Fibroblast of the conjunctiva (primary cell): Measurements from ENCODE around the gene FLYWCH2.

Experiments used
- DNase-seq: peaks from one replicate; pipeline ENCODE4 v3.0.0-alpha.2; 2010; ENCODE audit warnings: low read depth

The FLYWCH2 gene

DNA sequence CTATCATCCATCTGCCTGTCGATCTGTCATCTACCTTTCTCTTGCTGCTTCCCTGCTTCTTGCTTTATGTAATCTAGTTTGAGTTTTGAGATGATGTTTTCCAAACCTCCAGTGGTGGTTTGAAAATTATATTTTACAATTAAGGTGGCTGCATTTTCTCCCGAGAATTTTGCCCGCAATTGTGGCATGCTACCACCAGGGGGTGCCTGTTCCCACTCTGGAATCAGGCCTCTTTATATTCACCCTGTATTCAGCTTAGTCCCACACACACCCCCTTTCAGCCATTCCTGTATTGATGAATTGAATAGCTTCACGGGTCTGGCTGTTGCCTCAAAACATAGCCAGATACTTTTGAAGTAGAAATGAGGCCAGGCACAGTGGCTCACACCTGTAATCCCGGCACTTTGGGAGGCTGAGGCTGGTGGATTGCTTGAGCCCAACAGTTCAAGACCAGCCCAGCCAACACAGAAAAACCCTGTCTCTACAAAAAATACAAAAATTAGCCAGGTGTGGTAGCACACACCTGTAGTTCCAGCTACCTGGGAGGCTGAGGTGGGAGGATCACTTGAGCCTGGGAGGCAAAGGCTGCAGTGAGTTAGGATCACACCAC, 28.2 kb upstream of the FLYWCH2 start:
- no peak for DNase-seq

DNA sequence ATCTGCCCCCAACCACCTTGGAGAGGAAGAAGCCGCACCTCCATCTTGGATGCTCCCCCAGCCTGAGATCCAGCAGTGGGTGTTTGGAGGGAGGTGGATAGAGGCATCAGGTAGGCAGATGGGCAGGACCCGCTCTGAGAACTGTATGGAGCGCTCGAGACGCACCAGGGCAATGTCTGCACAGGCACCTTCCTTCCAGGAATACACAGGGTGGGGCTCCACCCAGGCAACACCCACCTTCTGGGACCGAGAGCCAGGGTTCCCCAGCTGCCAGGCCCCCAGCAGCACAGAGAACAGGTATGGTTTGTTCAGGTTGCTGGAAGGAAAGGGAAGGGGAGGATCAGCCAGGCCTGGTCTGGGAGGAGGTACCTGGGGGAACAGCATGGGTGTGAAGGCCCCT, 27.5 kb upstream of the FLYWCH2 start:
- DNase-seq = no peak

DNA sequence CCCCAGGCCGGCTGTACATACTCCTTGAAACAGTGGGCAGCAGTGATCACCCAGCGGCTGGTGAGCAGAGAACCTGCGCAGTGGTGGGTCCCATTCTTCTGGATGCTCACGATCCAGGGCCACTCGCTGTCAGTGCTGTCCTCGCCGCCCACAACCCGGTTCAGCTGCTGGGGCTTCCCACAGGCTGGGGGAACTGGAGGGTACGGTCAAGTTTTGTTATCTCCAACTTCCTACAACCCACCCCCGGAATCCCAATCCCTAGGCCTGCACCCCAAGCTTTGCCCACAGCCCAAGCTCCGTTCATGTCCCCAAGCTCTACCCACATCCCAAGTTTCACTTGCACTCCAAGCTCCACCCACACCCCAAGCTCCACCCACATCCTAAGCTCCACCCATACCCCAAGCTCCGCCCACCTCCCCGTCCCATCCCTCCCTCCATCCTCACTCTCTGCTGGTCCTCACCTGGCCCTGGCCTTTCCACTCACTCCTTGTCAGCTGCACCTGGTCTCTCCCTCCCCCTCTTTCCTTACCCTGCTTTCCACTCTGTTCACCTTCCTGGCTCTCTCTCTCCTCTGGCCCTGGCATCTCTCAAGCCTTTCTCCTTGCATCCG, 26.8 kb upstream of the FLYWCH2 start:
- DNase-seq = no peak

DNA sequence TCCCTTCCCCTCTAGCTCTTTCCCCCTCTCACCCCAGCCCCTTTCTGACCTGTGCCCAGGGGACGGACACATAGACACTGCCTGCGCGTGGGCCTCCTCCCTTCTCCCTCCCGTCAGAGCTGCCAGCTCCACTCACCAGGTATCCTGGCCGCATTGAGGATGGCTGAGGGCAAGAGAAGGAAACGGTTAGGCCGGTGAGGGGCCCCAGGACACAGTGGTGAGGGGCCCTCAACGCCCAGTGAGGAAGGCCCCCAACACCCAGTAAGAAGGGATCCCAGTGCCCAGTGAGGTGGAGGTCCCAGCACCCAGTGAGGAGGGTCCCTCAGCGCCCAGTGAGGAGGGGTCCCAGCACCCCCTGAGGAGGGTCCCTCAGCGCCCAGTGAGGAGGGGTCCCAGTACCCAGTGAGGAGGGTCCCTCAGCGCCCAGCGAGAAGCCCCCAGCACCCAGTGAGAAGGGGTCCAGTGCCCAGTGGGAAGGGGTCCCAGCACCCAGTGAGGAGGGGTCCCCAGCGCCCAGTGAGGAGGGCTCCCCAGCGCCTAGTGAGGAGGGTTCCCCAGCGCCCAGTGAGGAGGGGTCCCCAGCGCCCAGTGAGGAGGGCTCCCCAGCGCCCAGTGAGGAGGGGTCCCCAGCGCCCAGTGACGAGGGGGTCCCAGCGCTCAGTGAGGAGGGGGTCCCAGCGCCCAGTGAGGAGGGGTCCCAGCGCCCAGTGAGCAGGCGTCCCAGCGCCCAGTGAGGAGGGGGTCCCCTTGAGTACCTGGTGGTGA, 26.1 kb upstream of the FLYWCH2 start:
- DNase-seq = no peak

DNA sequence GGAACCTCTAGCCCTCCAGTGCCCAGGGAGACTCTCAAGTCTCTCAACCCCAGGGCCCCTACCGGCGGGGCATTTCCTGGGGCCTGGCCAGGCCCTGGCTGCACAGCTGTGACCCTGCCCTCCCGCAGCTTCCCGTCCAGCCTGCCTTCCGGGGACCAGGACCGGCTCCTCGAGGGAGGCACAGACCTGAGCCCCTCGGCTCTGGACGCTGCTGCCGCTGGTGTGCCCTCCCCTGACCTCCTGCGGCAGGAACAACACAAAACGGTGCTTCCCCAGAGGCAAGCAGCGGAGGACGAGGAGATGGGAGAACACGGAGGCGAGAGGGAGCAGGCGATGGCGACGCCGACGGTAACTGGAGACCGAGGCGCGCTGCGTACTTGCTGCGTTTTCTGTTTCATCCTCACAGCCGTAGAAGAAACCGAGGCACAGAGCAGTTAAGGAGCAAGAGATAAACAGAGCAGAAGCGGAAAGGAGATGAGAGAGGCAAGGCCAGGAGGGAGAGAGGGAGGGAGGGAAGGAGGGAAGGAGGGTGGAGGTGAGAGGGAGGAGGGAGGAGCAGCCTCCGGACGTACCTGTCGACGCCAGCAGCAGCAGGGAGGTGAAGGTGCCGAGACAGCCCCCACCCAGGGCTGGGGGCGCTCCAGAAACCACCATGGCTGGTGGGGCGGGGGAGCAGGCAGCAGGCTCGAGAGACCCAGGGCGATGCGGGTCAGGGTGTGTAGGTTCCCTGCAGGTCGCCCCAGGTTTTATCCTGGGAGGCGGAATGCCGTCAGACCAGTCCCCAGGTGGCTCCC, 25.4 kb upstream of the FLYWCH2 start, which contains the start of gene PRSS22:
PRSS22 (minus strand) TSS at position 720 of the 794 bp plus-strand sequence; CDS start at position 654, 66 bp downstream.
- no peak for DNase-seq

DNA sequence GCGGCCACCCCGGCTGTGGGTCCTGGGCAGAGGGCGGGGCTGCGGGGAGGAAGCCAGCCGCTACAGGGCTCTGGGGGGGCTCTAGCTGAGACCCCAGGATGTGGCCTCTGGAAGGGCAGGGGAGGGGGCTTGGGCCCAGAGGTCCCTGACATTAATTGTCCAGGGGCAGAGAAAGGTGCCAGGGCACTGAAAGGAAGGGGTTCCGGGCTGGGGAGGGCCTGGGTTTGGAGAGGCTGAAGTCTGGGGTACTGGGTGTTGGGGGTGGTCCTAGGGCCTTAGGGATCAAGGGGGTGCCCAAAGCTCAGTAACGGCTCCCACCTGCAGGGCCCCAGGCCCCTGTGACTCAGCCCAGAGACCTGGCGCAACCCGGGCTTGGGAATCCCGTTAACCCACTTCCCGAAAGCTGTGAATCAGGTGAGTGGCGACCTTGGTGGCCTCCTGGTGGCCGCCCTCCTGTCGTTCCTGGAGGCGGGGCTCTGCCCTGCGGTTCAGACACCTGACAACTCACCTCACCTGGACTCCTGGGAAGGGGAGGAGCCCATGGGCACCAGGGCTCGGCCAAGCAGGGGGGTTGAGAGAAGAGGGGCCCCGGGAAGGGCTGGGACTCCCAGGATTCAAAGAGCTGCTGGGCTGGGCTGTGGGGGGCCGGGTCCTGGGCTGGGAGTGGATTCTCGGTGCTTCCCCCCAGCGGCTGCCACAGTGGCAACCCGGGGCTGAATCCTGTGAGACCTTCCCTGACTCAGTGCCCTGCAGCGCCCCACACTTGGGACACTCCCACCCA, 24.6 kb upstream of the FLYWCH2 start:
- no peak for DNase-seq

DNA sequence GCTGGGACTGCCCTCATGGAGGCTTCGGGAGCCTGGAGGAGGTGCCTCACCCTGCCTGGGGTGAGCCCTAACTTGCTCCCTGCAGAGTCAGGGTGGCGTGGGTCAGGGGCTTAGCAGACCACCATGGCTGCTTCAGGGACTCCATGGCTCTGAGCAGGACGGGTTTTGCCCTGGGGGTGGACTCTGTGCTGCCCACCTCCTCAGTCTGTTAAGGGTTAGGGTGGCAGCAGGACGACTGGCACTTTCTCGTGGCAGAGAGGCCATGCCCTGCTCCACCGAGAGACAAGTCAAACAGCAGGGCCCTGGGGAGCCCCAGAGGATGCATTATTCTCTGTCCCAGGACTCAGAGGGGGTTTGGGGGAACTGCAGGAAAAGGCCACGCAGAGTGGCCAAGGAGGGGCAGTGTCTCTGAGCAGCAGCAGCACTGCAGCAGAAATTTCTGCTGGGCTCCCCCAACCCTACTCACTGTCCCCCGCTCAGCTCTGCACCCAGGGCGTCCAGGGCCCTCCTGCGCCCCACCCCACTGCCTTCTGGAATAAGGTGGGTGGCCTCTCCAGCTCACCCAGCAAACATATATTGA, 23.2 kb upstream of the FLYWCH2 start:
- no peak for DNase-seq

DNA sequence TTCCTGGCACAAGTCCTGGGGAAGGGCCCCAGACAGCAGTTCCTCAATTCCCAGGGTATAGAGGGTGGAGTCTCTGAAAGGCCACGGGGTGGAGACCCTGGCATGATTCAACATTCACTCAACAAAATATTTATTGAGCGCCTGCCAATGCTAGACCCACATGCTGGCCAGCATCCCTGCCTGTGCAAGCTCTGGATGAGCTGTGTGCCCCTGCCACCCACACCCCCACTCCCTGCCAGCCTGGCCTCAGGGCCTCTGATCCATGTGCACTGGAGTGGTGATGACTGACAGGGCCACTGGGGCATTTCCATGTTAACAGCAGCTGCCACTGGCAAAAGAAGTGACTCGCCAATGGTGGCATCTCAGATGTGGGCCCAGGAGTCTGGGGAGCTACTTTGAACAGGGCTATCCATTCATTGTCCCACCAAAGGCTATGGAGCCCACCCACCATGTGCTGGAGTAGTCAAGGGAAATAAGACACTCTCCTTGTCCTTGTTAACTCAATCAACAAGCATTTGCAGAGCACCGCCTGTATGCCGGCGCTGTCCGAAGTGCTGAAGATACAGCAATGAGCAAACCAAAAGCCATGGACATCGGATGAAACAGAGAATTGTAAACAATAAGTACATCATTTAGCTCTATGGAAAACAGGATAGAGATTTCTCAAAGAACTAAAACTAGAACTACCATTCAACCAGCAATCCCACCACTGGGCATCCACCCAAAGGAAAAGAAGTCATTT, 22.0 kb upstream of the FLYWCH2 start:
- no peak for DNase-seq

DNA sequence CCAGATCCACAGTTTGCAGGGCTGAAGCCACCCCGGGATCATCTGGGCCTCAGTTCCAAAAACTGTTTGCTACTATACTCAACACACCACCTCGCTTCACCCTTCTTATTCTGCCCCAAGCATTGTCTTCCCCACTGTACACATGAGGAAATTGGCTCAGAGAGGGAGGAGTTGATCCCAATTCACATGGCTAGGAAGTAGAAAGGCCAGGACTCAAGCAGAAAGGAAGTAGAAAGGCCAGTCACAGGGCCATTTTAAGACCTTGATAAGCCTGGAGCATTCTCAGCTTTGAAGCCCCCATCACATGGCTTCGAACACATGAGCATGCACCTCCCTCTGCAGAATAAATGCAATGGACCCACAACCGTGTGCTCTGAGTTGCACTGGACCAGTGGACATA, 17.4 kb upstream of the FLYWCH2 start:
- DNase-seq = no peak

DNA sequence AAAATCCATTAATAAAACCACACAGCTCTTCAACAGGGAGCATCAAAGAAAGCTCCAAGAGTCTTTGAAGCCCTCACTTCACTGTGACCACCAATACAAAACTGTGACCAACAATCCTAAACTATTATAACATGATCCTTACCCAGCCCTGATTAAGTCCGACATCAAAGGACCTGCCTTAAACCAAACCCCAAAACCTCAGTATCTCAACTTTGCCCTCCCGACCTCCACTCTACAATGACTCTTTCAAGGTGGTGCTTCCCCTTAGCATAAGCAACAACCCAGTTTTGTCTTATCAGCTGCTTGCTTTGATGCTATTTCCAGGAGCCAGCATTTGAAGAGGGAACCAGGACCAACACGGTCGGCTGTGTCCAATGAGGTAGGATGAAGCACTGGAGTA, 16.6 kb upstream of the FLYWCH2 start:
- no peak for DNase-seq

DNA sequence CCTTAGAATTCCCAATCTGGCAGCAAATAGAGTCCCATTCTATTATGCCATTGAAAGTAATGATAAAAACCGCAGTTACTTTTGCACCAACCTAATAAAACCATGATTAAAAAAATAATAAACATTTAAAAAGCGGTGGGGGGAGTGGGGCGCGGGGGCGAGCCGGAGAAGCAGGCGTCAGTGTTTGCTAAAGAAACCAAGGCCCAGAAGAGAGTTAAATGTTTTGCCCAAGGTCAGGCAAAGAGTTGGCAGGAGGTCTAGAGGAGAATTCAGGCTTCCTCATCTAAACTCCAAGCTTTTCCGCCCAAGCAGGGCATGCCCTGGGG, 15.4 kb upstream of the FLYWCH2 start:
- no peak for DNase-seq

DNA sequence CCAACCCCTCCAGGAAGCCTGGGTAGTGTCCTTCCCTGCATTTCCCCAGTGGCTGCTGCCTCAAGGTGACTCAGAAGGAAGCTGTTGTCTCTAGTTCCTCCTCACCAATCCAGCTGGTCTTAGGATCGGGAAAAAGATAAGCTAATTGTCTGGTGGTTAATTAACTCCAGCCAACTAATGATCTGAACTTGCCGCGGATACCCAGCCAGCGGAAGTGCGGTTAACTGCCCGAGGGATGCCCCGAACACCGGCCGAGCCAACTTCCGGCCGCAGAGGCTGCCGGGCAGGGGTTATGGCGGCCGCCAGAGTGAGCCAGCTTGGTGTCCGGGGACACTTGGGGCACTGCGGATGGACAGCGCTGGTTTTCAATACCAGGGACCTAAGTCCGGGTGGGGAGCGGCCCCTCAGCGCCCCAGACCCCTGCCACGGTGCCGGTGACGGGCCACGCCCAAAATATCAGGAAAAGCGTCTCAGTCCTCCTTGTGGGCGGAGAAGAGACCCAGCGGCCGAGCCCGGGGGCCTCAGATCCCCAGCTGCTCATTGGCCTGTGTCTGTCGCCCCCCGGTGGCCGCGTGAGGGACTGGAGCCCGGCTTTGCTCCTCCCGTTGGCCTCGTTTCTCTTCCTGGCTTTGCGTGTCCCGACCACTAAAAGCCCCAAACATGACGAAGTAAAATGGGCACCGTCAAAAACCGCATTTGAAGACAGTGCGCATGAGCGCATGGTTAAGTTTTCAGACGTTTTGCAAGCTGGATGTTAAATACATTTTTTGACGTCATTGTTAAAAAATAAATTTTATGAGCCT, 14.8 kb upstream of the FLYWCH2 start:
- DNase-seq = peak; percentile 86

DNA sequence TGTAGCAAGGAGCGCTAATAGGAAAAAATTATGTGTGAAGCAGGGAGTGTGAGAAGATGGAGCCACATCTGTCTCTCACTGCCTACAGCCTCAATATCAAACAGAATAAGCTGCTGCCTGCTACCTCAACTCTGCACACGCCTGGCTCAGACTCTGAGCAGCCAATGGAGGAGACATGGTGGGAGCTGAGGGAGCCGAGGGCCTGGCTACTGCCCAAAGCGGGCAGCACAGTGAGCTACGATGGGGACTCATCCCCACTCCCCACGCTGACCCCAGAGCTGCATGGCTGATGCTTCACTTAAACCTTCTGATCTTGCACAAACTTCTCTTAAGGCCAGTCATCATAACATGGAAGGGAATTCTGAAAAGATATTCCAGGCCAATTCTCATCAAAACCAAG, 11.1 kb upstream of the FLYWCH2 start:
- DNase-seq = no peak

DNA sequence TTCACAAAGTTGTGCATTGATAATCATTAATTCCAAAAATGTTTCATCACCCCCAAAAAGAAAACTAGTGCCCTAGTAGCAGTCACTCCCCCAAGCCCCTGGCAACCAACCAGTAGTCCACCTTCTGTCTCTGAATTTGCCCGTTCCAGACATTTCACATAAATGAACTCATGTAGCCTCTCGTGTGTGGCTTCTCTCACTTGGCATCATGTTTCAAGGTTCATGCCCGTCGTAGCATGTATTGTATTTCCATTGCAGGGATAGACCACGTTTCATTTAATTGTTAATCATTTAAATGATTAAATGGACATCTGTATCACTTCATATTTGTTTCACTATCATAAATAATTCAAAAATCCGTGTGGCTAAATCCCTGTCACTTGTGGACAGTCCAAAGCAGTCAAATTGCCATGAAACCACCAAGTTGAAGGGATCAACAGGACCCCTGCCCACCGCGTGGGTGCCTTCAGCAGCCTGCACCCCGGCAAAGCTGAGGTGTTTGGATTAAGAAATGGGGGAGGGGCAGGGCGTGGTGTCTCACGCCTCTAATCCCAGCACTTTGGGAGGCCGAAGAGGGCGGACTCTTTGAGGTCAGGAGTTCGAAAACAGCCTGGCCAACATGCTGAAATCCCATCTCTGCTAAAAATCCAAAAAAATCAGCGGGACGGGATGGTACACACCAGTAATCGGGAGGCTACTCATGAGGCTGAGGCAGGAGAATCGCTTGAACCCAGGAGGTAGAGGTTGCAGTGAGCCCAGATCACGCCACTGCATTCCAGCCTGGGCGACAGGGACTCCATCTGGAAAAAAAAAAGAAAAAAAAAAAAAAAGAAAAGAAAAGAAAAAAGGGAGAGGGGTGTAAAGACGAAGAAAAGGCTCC, 8.7 kb upstream of the FLYWCH2 start:
- DNase-seq = no peak

DNA sequence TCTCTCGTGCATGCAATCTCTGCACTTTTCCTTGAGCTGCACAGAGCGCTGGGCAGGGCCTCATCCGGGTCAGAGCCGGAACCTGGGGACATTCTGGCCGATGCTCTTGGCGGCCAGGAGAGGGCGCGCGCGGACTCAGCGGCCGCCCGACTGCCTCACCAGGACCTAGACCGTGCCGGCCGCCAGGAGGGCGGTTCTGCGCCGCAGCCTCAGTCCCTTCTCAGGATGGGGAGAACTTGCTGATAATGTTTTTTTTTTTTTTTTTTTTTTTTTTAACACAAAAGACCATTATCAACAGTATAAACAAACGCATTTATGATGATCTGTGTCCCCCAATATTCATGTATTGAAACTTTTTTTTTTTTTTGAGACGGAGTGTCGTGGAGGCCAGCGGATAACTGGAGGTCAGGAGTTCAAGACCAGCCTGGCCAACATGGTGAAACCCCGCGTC, 8.1 kb upstream of the FLYWCH2 start:
- DNase-seq = peak; percentile 66

DNA sequence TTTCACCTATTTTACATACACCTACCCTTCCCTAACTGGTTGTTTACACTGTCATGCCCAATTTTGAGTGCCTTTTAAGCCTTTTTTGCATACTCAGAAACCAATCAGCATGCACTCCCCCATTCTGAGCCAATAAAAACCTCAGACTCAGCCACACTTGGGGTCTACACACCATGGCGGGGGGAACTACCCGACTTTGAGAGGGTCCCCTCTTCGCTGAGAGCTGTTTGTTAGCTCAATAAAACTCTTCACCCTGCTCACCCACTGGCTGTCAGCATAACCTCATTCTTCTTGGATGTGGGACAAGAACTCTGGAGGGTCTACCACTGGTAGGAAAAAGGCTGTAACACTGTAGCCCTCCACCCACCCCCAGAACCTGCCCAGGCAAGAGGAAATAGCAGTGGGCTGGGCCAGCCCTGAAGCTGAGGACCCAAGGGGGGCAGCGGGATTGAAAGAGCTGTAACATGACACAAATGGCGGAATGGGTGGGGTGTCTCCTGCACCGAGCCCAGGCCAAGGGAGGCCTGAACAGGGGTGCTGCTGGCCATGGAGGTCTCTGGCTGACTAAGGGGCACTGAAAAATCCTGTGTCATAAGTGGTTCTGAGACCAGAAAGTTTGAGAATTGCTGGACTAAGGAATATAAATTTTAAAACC, 3.0 kb upstream of the FLYWCH2 start:
- no peak for DNase-seq

DNA sequence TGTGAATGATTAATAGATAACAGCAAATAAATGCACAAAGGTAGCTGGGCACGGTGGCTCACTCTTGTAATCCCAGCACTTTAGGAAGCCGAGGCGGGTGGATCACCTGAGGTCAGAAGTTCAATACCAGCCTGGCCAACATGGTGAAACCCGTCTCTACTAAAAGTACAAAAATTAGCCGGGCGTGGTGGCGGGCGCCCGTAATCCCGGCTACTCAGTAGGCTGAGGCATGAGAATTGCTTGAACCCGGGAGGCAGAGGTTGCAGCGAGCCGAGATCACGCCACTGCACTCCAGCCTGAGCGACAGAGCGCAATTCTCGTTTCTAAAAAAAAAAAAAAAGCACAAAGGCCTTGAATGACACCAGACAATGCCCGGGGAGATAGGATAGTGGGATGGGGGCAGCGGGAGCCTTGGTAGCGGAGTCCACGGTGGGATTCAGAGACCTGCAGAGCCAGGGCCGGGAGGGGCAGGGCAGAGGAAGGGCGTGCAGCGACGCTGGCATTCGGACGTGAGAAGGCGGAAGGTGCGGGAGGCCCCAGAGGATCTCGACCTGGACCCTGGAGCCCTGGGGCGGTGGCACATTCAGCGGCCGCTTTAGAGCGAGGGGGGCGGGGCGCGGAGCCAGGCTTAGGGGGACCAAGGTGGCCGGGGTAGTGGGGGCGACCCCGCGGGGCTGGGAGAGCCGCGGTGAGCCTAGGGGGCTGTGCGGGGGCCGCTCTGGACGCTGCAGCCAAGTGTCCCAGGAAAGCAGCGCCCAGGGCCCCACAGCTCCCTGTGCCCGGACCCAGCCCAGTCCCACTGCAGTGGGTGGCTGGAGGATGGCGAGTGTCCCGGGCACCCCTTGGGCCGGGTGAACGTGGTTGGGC, 999 bp upstream of the FLYWCH2 start:
- no peak for DNase-seq
